Fibroblast of pulmonary artery (primary cell): ENCODE data around the gene COMP.

Source experiments
- DNase-seq: peaks from one replicate; pipeline ENCODE4 v3.0.0-alpha.2; 2010; ENCODE audit warnings: low read depth
- H3K4me3 ChIP-seq: replicated peaks from 2 replicates; pipeline ENCODE4 v1.5.1; 2011; ENCODE audit warnings: low read depth, mild to moderate bottlenecking, control low read depth, low read length, moderate library complexity
- CTCF ChIP-seq: IDR thresholded peaks from 2 replicates; pipeline ENCODE4 v1.5.1; 2011; ENCODE audit warnings: mild to moderate bottlenecking, control low read depth, low read length, inconsistent platforms; ENCODE audit errors: missing control alignments

Gene COMP

GRCh38 chr19:18774107-18774506 lies 17.0 kb downstream of the COMP start:
- TF ChIP-seq CTCF: no peak
- no peak for DNase-seq
- H3K4me3 ChIP-seq: no peak overlapping the region

GRCh38 chr19:18773682-18774081 lies 17.4 kb downstream of the COMP start:
- no peak for TF ChIP-seq CTCF
- no peak overlapping the region for H3K4me3 ChIP-seq
- DNase-seq: no peak

GRCh38 chr19:18772620-18773587 lies 18.2 kb downstream of the COMP start:
- H3K4me3 ChIP-seq: no peak overlapping the region

GRCh38 chr19:18771328-18772242 lies 19.5 kb downstream of the COMP start:
- DNase-seq: no peak
- H3K4me3 ChIP-seq: no peak overlapping the region
- peak; percentile 30 for TF ChIP-seq CTCF

More at GRCh38 chr19:18772620-18773587, 18.2 kb downstream of the COMP start:
- no peak for DNase-seq
- no peak for TF ChIP-seq CTCF

GRCh38 chr19:18770663-18771327 lies 20.3 kb downstream of the COMP start:
- no peak for DNase-seq
- no peak for TF ChIP-seq CTCF
- H3K4me3 ChIP-seq: no peak overlapping the region

- no peak for TF ChIP-seq CTCF
- H3K4me3 ChIP-seq: no peak overlapping the region
- no peak for DNase-seq
Measured at GRCh38 chr19:18769989-18770528, 21.0 kb downstream of the COMP start.
